OCI-LY7 (cell line): Measurements from ENCODE around the gene KIF26A. TPM values are rescaled to one million over a fixed set of nuclear protein-coding genes. Genes with fewer than 3 reads are reported as not detected.

Source experiments
- BruUV-seq: library from RNA; stranded (reverse); fragments of 400-500 nt; replicated peaks from 2 replicates; lab custom pipeline; 2021; lab: Mats Ljungman, UMichigan
- CTCF ChIA-PET: fragments of 300-600 bp; sonication (Branson Sonifier 250); formaldehyde crosslinking; loops from one replicate; lab custom pipeline; 2022; ENCODE audit warnings: antibody characterized with exemption; ENCODE audit not compliant: unreplicated experiment; lab: Charles Lee
- POLR2A ChIA-PET: fragments of 300-600 bp; sonication (Branson Sonifier 250); formaldehyde crosslinking; loops from one replicate; lab custom pipeline; 2022; ENCODE audit warnings: antibody characterized with exemption; lab: Charles Lee
- DNase-seq: peaks from one replicate; pipeline ENCODE4 v3.0.0-alpha.2; 2015; ENCODE audit warnings: low spot score
- H2AFZ ChIP-seq: fragments of 200-600 bp; sonication (generic), shearing (Covaris generic); 2 replicates; pipeline ENCODE4 v1.6.1; 2014; ENCODE audit warnings: mild to moderate bottlenecking, antibody characterized with exemption, low read length, moderate library complexity
- H3K27ac ChIP-seq: fragments of 200-600 bp; sonication (generic); 2 replicates; pipeline ENCODE4 v1.5.1; 2014; ENCODE audit warnings: mixed run types, low read depth, mild to moderate bottlenecking, moderate library complexity, low read length, inconsistent platforms; ENCODE audit not compliant: poor library complexity, severe bottlenecking
- H3K36me3 ChIP-seq: fragments of 200-600 bp; sonication (generic); 2 replicates; pipeline ENCODE4 v1.6.1; 2014; ENCODE audit warnings: mild to moderate bottlenecking, antibody characterized with exemption, low read length, moderate library complexity, mixed read lengths; ENCODE audit not compliant: insufficient read depth
- H3K4me1 ChIP-seq: fragments of 200-600 bp; sonication (generic); 2 replicates; pipeline ENCODE4 v1.5.1; 2014; ENCODE audit warnings: mild to moderate bottlenecking, low read length; ENCODE audit not compliant: insufficient read depth, poor library complexity, severe bottlenecking
- H3K4me2 ChIP-seq: fragments of 200-600 bp; sonication (generic); 2 replicates; pipeline ENCODE4 v1.6.1; 2014; ENCODE audit warnings: mild to moderate bottlenecking, low read length
- H3K4me3 ChIP-seq: fragments of 200-600 bp; sonication (generic); 2 replicates; pipeline ENCODE4 v1.5.1; 2014; ENCODE audit warnings: mild to moderate bottlenecking, low read depth, low read length; ENCODE audit not compliant: poor library complexity, severe bottlenecking
- H3K79me2 ChIP-seq: fragments of 200-600 bp; sonication (generic); 2 replicates; pipeline ENCODE4 v1.6.1; 2016; ENCODE audit warnings: low read depth, mild to moderate bottlenecking, low read length, moderate library complexity, mixed read lengths; ENCODE audit not compliant: insufficient read depth
- H3K9me2 ChIP-seq: fragments of 200-600 bp; sonication (generic); 2 replicates; pipeline ENCODE4 v1.6.1; 2016; ENCODE audit warnings: mild to moderate bottlenecking, low read length, mixed read lengths; ENCODE audit not compliant: insufficient read depth
- H3K9me3 ChIP-seq: fragments of 200-600 bp; sonication (generic); 2 replicates; pipeline ENCODE4 v1.6.1; 2014; ENCODE audit warnings: mild to moderate bottlenecking, mixed run types, low read length, mixed read lengths
- H4K20me1 ChIP-seq: fragments of 200-600 bp; sonication (generic); 2 replicates; pipeline ENCODE4 v1.6.1; 2014; ENCODE audit warnings: mild to moderate bottlenecking, antibody characterized with exemption, low read length, moderate library complexity, mixed read lengths; ENCODE audit not compliant: insufficient read depth
- EZH2phosphoT487 ChIP-seq: fragments of 200-600 bp; sonication (generic); IDR thresholded peaks from 2 replicates; pipeline ENCODE4 v1.6.1; 2018; ENCODE audit warnings: low read depth, borderline replicate concordance, mild to moderate bottlenecking, mixed run types, antibody characterized with exemption, low read length, moderate library complexity, mixed read lengths
- intact Hi-C: fragments of 100-400 bp; cut with micrococcal nuclease; formaldehyde crosslinking; loops from one replicate; pipeline ENCODE4 v1.10.0; 2022; ENCODE audit not compliant: unreplicated experiment
- total RNA-seq, 2 experiments: library from RNA; depleted of rRNA in 1 of 2; stranded (reverse); fragments of >200 nt in 1 of 2; shearing (Covaris generic) in 1 of 2; gene quantifications; 2 replicates each; pipeline ENCODE4 v1.2.3, GENCODE V29; 2014 to 2022
- TF ChIP-seq, protein P1 (sequence below): fragments of 200-600 bp; sonication (generic); conservative IDR thresholded peaks from 2 replicates; pipeline ENCODE4 v1.5.1; 2014; ENCODE audit warnings: mild to moderate bottlenecking, antibody characterized with exemption, low read length, moderate library complexity, mixed read lengths

Gene KIF26A
- total RNA-seq, 2 experiments from 2014 or later, result not detected

DNA sequence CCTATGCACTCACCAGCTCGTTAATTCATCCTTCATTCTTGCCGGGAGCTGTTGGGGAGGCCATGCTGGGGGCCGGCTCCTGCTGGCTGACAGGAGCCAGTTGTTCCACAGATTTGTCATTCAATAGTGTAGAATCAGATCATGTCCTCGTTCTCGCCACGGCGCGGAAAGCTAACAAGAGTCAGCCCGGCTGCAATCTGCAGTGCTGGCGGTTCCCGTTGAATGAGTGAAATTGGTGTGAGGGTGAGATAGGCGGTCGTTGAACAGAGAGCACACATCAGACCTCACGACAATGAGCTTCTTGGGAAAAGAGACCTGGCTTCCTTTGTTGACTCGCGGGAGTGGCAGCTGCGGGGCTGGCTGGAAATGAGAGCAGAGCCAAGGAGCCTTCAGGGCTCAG, 57.5 kb downstream of the KIF26A start:
- H3K36me3 ChIP-seq, result no peaks in the 10 kb centered on the region
- no peak overlapping the region for H3K27ac ChIP-seq
- BruUV-seq, result no TSS peak
- no peak for DNase-seq
- no peaks in the 10 kb centered on the region for H3K79me2 ChIP-seq
- peaks cover 7% of the 10 kb centered on the region for H3K4me1 ChIP-seq
- no peaks in the 10 kb centered on the region for H4K20me1 ChIP-seq
- no peak for TF ChIP-seq EZH2phosphoT487
- TF ChIP-seq, protein P1, sequence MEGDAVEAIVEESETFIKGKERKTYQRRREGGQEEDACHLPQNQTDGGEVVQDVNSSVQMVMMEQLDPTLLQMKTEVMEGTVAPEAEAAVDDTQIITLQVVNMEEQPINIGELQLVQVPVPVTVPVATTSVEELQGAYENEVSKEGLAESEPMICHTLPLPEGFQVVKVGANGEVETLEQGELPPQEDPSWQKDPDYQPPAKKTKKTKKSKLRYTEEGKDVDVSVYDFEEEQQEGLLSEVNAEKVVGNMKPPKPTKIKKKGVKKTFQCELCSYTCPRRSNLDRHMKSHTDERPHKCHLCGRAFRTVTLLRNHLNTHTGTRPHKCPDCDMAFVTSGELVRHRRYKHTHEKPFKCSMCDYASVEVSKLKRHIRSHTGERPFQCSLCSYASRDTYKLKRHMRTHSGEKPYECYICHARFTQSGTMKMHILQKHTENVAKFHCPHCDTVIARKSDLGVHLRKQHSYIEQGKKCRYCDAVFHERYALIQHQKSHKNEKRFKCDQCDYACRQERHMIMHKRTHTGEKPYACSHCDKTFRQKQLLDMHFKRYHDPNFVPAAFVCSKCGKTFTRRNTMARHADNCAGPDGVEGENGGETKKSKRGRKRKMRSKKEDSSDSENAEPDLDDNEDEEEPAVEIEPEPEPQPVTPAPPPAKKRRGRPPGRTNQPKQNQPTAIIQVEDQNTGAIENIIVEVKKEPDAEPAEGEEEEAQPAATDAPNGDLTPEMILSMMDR, result no peak
- no peak overlapping the region for H2AFZ ChIP-seq
- H3K9me2 ChIP-seq, result no peaks in the 10 kb centered on the region
- H3K4me3 ChIP-seq, result no peak overlapping the region
- intact Hi-C loops, result no loop called here
- POLR2A ChIA-PET, result no interaction called here
- CTCF ChIA-PET, result no interaction called here
- H3K4me2 ChIP-seq, result no peak overlapping the region
- H3K9me3 ChIP-seq, result no peaks in the 10 kb centered on the region

DNA sequence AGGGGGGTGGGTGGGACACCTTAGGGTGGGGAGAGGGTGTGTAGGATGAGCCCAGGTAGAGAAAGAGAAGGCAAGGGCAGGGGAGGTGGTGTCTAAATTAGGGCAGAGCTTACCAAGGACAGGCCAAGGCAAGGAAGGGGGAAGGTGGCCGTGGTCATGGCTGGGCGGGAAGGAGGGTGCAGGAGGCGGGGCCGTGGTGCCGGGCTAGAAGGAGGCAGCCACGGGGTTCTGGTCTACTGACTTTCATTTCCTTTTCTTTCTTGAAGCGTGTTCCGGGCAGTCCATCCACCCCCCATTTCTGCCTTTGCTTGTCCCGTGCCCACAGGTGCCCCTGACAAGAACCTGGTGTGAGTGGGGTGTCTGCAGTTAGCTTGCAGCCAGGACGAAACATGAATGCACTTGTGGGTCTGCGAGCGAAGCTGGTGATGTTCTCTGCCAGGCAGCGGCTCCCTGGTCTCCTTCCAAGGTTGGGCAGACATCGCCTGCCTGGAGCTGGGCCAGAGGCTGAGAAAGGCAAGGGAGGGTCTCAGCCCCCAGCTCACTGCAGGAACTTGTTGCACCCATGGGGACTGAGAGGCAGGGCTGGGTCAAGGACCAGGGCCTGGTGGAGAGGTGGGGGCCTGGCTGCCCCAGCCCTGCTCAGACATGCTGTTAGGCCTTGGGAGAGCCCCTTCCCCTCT, 58.2 kb downstream of the KIF26A start:
- no peak overlapping the region for H2AFZ ChIP-seq
- no TSS peak for BruUV-seq
- H3K9me3 ChIP-seq, result no peaks in the 10 kb centered on the region
- ChIA-PET POLR2A (no interaction called here), CTCF (no interaction called here)
- no peaks in the 10 kb centered on the region for H3K9me2 ChIP-seq
- intact Hi-C loops, result no loop called here
- no peak overlapping the region for H3K4me3 ChIP-seq
- TF ChIP-seq, protein P1, result no peak
- no peak for TF ChIP-seq EZH2phosphoT487
- peaks cover 7% of the 10 kb centered on the region for H3K4me1 ChIP-seq
- no peaks in the 10 kb centered on the region for H3K79me2 ChIP-seq
- no peak overlapping the region for H3K27ac ChIP-seq
- no peaks in the 10 kb centered on the region for H4K20me1 ChIP-seq
- H3K4me2 ChIP-seq, result peak overlapping the region; percentile 39; the same call in 1 of the 2 replicates
- no peaks in the 10 kb centered on the region for H3K36me3 ChIP-seq
- DNase-seq, result peak; percentile 34

DNA sequence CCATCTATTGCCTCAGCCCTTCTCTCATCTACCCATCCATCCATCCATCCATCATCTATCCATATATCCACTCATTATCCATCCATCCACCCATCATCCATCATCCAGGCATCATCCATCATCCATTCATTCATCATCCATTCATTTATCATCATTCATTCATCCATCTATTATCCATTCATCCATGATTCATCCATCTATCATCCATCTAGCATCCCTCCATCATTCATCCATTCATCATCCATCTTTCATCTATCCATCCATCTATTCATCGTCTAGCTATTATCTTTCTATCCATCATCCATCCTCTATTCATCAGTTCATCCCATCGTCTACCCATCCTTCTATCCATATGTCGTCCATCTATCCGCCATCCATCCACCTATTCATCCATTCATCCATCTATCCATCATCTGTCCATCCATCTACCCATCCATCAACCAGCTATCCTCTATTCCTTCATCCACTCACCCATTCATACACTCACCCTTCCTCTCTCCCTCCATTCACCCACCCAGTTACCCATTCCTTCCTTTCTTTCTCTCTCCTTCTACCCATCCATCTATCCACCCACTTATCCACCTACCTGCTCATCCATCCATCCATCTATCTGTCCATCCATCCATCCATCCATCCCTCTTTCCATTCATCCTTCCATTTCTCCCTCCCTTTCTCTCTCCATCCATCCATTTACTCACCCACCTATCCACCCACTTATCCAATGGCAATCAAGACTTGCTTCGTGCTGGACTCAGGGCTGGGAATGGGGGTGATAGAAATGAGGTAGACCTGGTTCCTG, 59.3 kb downstream of the KIF26A start:
- H3K4me3 ChIP-seq, result no peak overlapping the region
- no TSS peak for BruUV-seq
- H3K9me3 ChIP-seq, result no peaks in the 10 kb centered on the region
- no peak for DNase-seq
- H3K36me3 ChIP-seq, result no peaks in the 10 kb centered on the region
- H3K9me2 ChIP-seq, result no peaks in the 10 kb centered on the region
- ChIA-PET POLR2A (no interaction called here), CTCF (no interaction called here)
- no peaks in the 10 kb centered on the region for H3K79me2 ChIP-seq
- no peaks in the 10 kb centered on the region for H4K20me1 ChIP-seq
- intact Hi-C loops, result no loop called here
- no peak overlapping the region for H3K27ac ChIP-seq
- peaks cover 7% of the 10 kb centered on the region for H3K4me1 ChIP-seq
- TF ChIP-seq, protein P1, result no peak
- no peak for TF ChIP-seq EZH2phosphoT487
- no peak overlapping the region for H2AFZ ChIP-seq
- no peak overlapping the region for H3K4me2 ChIP-seq
